Right renal cortex interstitium (tissue), 3 donors: ENCODE results near the gene TSSK2. TPM values are rescaled to one million over a fixed set of nuclear protein-coding genes. Genes with fewer than 3 reads are reported as not detected.
"Not testable (repeated sequence)": the region's sequence is repeated elsewhere in the genome, so short reads cannot be mapped to it uniquely, and the experiment has no call there.

Experiments
- DNase-seq, 3 donors: peaks; one replicate each; pipeline ENCODE4 v3.0.0-alpha.2; 2013; ENCODE audit warnings: low read depth in 3 of 3, low spot score in 2 of 3
- polyA plus RNA-seq, 3 donors: library from polyadenylated mRNA; unstranded; fragments of 120-200 nt; gene quantifications; one replicate each; pipeline ENCODE4 v1.2.1, GENCODE V29; 2013; ENCODE audit not compliant: insufficient read length in 3 of 3

Gene TSSK2
- under 1 TPM in 2 of 3 donors, not detected in 1; 0.14 to 0.28 TPM for polyA plus RNA-seq

- DNase-seq = no peak
Measured at GRCh38 chr22:19130959-19131684, at the start of gene TSSK2. TSSK2 (plus strand) TSS chr22:19131308; CDS start chr22:19131400, 92 bp downstream.

- DNase-seq = no peak
Measured at GRCh38 chr22:19081351-19081750, 49.8 kb upstream of the TSSK2 start.

- no peak for DNase-seq
Measured at GRCh38 chr22:19082101-19082500, 49.0 kb upstream of the TSSK2 start.

- DNase-seq = no peak
Measured at GRCh38 chr22:19082793-19083192, 48.3 kb upstream of the TSSK2 start.

- DNase-seq = not testable (repeated sequence)
Measured at GRCh38 chr22:19084126-19084525, 47.0 kb upstream of the TSSK2 start.

GRCh38 chr22:19084586-19084985, 46.5 kb upstream of the TSSK2 start:
- not testable (repeated sequence) for DNase-seq

- DNase-seq = no peak
Measured at GRCh38 chr22:19085233-19085718, 45.8 kb upstream of the TSSK2 start.

- DNase-seq = no peak
Measured at GRCh38 chr22:19086417-19086816, 44.7 kb upstream of the TSSK2 start.

GRCh38 chr22:19086896-19087295, 44.2 kb upstream of the TSSK2 start:
- no peak for DNase-seq

- no peak for DNase-seq
Measured at GRCh38 chr22:19088866-19089595, 42.1 kb upstream of the TSSK2 start.

- DNase-seq = no peak
Measured at GRCh38 chr22:19090183-19090582, 40.9 kb upstream of the TSSK2 start.

- no peak for DNase-seq
Measured at GRCh38 chr22:19090586-19091127, 40.5 kb upstream of the TSSK2 start.

- DNase-seq = no peak
Measured at GRCh38 chr22:19092725-19093124, 38.4 kb upstream of the TSSK2 start.

GRCh38 chr22:19094393-19094997, 36.6 kb upstream of the TSSK2 start:
- DNase-seq = no peak

- DNase-seq = no peak
Measured at GRCh38 chr22:19096555-19096954, 34.6 kb upstream of the TSSK2 start.

- no peak for DNase-seq
Measured at GRCh38 chr22:19097518-19097917, 33.6 kb upstream of the TSSK2 start.

GRCh38 chr22:19098157-19098556, 33.0 kb upstream of the TSSK2 start:
- DNase-seq = no peak

- DNase-seq = no peak
Measured at GRCh38 chr22:19103880-19104821, 27.0 kb upstream of the TSSK2 start.

- no peak for DNase-seq
Measured at GRCh38 chr22:19105456-19105855, 25.7 kb upstream of the TSSK2 start.
